HEK293 (cell line): ENCODE data around the gene ANAPC2.

Source experiments
- CTCF ChIA-PET: fragments of 350-600 bp; formaldehyde crosslinking; extraction: SDS; loops from one replicate; lab custom pipeline; 2021; ENCODE audit warnings: antibody characterized with exemption; lab: Yijun Ruan, JAX
- POLR2A ChIA-PET: fragments of 300-600 bp; formaldehyde crosslinking; extraction: SDS; loops from one replicate; lab custom pipeline; 2020; ENCODE audit warnings: antibody characterized with exemption, inconsistent platforms; lab: Yijun Ruan, JAX
- H3K27ac ChIP-seq: fragments of 200-500 bp; sonication (Bioruptor generic); 2 replicates; pipeline ENCODE4 v1.5.1; 2014; ENCODE audit warnings: low read depth, low read length, control low read depth, inconsistent platforms; ENCODE audit errors: extremely low read depth
- H3K36me3 ChIP-seq, 2 experiments: fragments of 200-500 bp in 1 of 2; sonication (Bioruptor generic) in 1 of 2; 1 replicate in 1 of 2; 2 replicates in 1 of 2; pipeline ENCODE4 v1.5.1; 2014 to 2017; ENCODE audit warnings: inconsistent platforms in 2 of 2, low read length in 2 of 2; ENCODE audit not compliant: control insufficient read depth in 2 of 2, insufficient read depth in 1 of 2
- H3K4me1 ChIP-seq: fragments of 200-500 bp; sonication (Bioruptor generic); 2 replicates; pipeline ENCODE4 v1.5.1; 2014; ENCODE audit warnings: mild to moderate bottlenecking, low read length, inconsistent platforms; ENCODE audit not compliant: control insufficient read depth, insufficient read depth
- H3K4me3 ChIP-seq: 2 replicates; pipeline ENCODE4 v1.5.1; 2011; ENCODE audit warnings: low read depth, mild to moderate bottlenecking, control low read depth, low read length, moderate library complexity
- H3K9me3 ChIP-seq: fragments of 200-500 bp; sonication (Bioruptor generic); 2 replicates; pipeline ENCODE4 v1.5.1; 2014; ENCODE audit warnings: low read depth, low read length, inconsistent platforms; ENCODE audit not compliant: control insufficient read depth, insufficient read depth
- KLF8 ChIP-seq: fragments of 450-650 bp; formaldehyde crosslinking; IDR thresholded peaks from 2 replicates; pipeline ENCODE4 v1.5.1; 2016; ENCODE audit warnings: missing biosample characterization, missing genetic modification characterization
- MZF1 ChIP-seq: fragments of 450-650 bp; formaldehyde crosslinking; IDR thresholded peaks from 2 replicates; pipeline ENCODE4 v1.5.1; 2017; ENCODE audit warnings: missing biosample characterization, missing genetic modification characterization, borderline replicate concordance
- SCRT1 ChIP-seq: fragments of 450-650 bp; formaldehyde crosslinking; IDR thresholded peaks from 2 replicates; pipeline ENCODE4 v1.5.1; 2016; ENCODE audit warnings: missing biosample characterization, missing genetic modification characterization, borderline replicate concordance
- SCRT2 ChIP-seq: fragments of 450-650 bp; formaldehyde crosslinking; IDR thresholded peaks from 2 replicates; pipeline ENCODE4 v1.5.1; 2016; ENCODE audit warnings: missing biosample characterization, missing genetic modification characterization
- TCF7L2 ChIP-seq: IDR thresholded peaks from 2 replicates; pipeline ENCODE4 v1.6.1; 2011; ENCODE audit warnings: low read depth, mild to moderate bottlenecking, inconsistent platforms, low read length, moderate library complexity, borderline replicate concordance
- ZBTB20 ChIP-seq: fragments of 450-650 bp; formaldehyde crosslinking; IDR thresholded peaks from 2 replicates; pipeline ENCODE4 v1.5.1; 2016; ENCODE audit warnings: missing biosample characterization, missing genetic modification characterization
- ZBTB21 ChIP-seq: fragments of 450-650 bp; formaldehyde crosslinking; IDR thresholded peaks from 2 replicates; pipeline ENCODE4 v1.5.1; 2017; ENCODE audit warnings: missing biosample characterization, missing genetic modification characterization
- ZBTB48 ChIP-seq: fragments of 450-650 bp; formaldehyde crosslinking; IDR thresholded peaks from 2 replicates; pipeline ENCODE4 v1.5.1; 2016; ENCODE audit warnings: missing biosample characterization, missing genetic modification characterization
- ZBTB7A ChIP-seq: fragments of 450-650 bp; formaldehyde crosslinking; IDR thresholded peaks from 2 replicates; pipeline ENCODE4 v1.5.1; 2016; ENCODE audit warnings: low read depth, missing biosample characterization, missing genetic modification characterization
- ZFHX2 ChIP-seq: fragments of 450-650 bp; formaldehyde crosslinking; conservative IDR thresholded peaks from 2 replicates; pipeline ENCODE4 v1.5.1; 2016; ENCODE audit warnings: missing biosample characterization, missing genetic modification characterization
- ZNF146 ChIP-seq: fragments of 450-650 bp; formaldehyde crosslinking; IDR thresholded peaks from 2 replicates; pipeline ENCODE4 v1.5.1; 2016; ENCODE audit warnings: missing biosample characterization, missing genetic modification characterization
- ZNF350 ChIP-seq: fragments of 450-650 bp; formaldehyde crosslinking; IDR thresholded peaks from 2 replicates; pipeline ENCODE4 v1.5.0; 2017; ENCODE audit warnings: missing biosample characterization, mild to moderate bottlenecking, missing genetic modification characterization
- ZNF404 ChIP-seq: fragments of 450-650 bp; formaldehyde crosslinking; IDR thresholded peaks from 2 replicates; pipeline ENCODE4 v1.5.1; 2017; ENCODE audit warnings: missing biosample characterization, missing genetic modification characterization
- ZNF510 ChIP-seq: fragments of 450-650 bp; formaldehyde crosslinking; IDR thresholded peaks from 2 replicates; pipeline ENCODE4 v1.5.1; 2018; ENCODE audit warnings: mild to moderate bottlenecking, missing genetic modification characterization, missing biosample characterization; ENCODE audit not compliant: insufficient replicate concordance
- ZNF521 ChIP-seq: fragments of 450-650 bp; formaldehyde crosslinking; IDR thresholded peaks from 2 replicates; pipeline ENCODE4 v1.5.1; 2017; ENCODE audit warnings: missing biosample characterization, mild to moderate bottlenecking, missing genetic modification characterization
- ZNF530 ChIP-seq: fragments of 450-650 bp; formaldehyde crosslinking; IDR thresholded peaks from 2 replicates; pipeline ENCODE4 v1.5.1; 2016; ENCODE audit warnings: low read depth, missing biosample characterization, missing genetic modification characterization
- ZNF571 ChIP-seq: fragments of 450-650 bp; formaldehyde crosslinking; IDR thresholded peaks from 2 replicates; pipeline ENCODE4 v1.5.0; 2017; ENCODE audit warnings: missing biosample characterization, missing genetic modification characterization
- ZNF580 ChIP-seq: fragments of 450-650 bp; formaldehyde crosslinking; IDR thresholded peaks from 2 replicates; pipeline ENCODE4 v1.5.1; 2016; ENCODE audit warnings: missing biosample characterization, missing genetic modification characterization
- ZNF600 ChIP-seq: fragments of 450-650 bp; formaldehyde crosslinking; IDR thresholded peaks from 2 replicates; pipeline ENCODE4 v1.5.1; 2016; ENCODE audit warnings: missing biosample characterization, missing genetic modification characterization
- ZNF621 ChIP-seq: fragments of 450-650 bp; formaldehyde crosslinking; IDR thresholded peaks from 2 replicates; pipeline ENCODE4 v1.5.1; 2017; ENCODE audit warnings: missing biosample characterization, missing genetic modification characterization
- TF ChIP-seq, protein P1 (sequence below): fragments of 450-650 bp; formaldehyde crosslinking; IDR thresholded peaks from 2 replicates; pipeline ENCODE4 v1.5.1; 2016; ENCODE audit warnings: missing biosample characterization, missing genetic modification characterization
- TF ChIP-seq, protein P2 (sequence below): fragments of 450-650 bp; formaldehyde crosslinking; IDR thresholded peaks from 2 replicates; pipeline ENCODE4 v1.5.1; 2017; ENCODE audit warnings: missing biosample characterization, mild to moderate bottlenecking, missing genetic modification characterization, moderate library complexity
- TF ChIP-seq, protein P3 (sequence below): fragments of 450-650 bp; formaldehyde crosslinking; IDR thresholded peaks from 2 replicates; pipeline ENCODE4 v1.5.1; 2016; ENCODE audit warnings: missing biosample characterization, missing genetic modification characterization

ANAPC2 gene

GRCh38 chr9:137128862-137129455 is 59.4 kb downstream of the ANAPC2 start:
- TF ChIP-seq KLF8 (tag by site-specific recombination) (no peak), ZBTB21 (tag by site-specific recombination) (no peak), ZNF404 (tag by site-specific recombination) (no peak), ZBTB48 (tag by site-specific recombination) (no peak), SCRT1 (tag by site-specific recombination) (peak; percentile 94), ZNF600 (0 out of 2 replicates have a peak, but pooled peaks have one; percentile 34), ZNF521 (tag by site-specific recombination) (no peak), SCRT2 (tag by site-specific recombination) (peak; percentile 99), ZNF621 (tag by site-specific recombination) (no peak), ZNF510 (no peak), ZNF580 (tag by site-specific recombination) (no peak), ZNF530 (no peak), ZFHX2 (tag by site-specific recombination) (0 out of 2 replicates have a peak, but pooled peaks have one; percentile 20)
- TF ChIP-seq, protein P1, sequence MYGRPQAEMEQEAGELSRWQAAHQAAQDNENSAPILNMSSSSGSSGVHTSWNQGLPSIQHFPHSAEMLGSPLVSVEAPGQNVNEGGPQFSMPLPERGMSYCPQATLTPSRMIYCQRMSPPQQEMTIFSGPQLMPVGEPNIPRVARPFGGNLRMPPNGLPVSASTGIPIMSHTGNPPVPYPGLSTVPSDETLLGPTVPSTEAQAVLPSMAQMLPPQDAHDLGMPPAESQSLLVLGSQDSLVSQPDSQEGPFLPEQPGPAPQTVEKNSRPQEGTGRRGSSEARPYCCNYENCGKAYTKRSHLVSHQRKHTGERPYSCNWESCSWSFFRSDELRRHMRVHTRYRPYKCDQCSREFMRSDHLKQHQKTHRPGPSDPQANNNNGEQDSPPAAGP: no peak
- Histone ChIP-seq H3K4me1 (no peaks in the 10 kb centered on the region), H3K4me3 (peak overlapping the region; percentile 88), H3K27ac (peak overlapping the region; percentile 66), H3K36me3 (no peaks in the 10 kb centered on the region), H3K9me3 (no peaks in the 10 kb centered on the region)
- ChIA-PET POLR2A (interaction anchor here (0.9 to 4.8 kb wide), 40 partner anchors 10 to 489 kb away, joined by 3 to 53 read pairs (median 7); partner anchors contain the start of genes AJM1, ANAPC2, CYSRT1 and GRIN1), CTCF (interaction anchor here (0.7 to 2.2 kb wide), 9 partner anchors 11 to 219 kb away, joined by 3 to 9 read pairs (median 6); partner anchors contain the start of genes LRRC26 and RNF224)

GRCh38 chr9:137128158-137128861 is 60.0 kb downstream of the ANAPC2 start:
- TF ChIP-seq ZBTB7A (tag by site-specific recombination) (no peak), MZF1 (tag by site-specific recombination) (no peak), ZNF530 (no peak), TCF7L2 (no peak), ZNF571 (no peak), ZNF350 (tag by site-specific recombination) (no peak), ZNF146 (tag by site-specific recombination) (no peak), ZBTB20 (tag by site-specific recombination) (no peak)
- TF ChIP-seq, protein P2, sequence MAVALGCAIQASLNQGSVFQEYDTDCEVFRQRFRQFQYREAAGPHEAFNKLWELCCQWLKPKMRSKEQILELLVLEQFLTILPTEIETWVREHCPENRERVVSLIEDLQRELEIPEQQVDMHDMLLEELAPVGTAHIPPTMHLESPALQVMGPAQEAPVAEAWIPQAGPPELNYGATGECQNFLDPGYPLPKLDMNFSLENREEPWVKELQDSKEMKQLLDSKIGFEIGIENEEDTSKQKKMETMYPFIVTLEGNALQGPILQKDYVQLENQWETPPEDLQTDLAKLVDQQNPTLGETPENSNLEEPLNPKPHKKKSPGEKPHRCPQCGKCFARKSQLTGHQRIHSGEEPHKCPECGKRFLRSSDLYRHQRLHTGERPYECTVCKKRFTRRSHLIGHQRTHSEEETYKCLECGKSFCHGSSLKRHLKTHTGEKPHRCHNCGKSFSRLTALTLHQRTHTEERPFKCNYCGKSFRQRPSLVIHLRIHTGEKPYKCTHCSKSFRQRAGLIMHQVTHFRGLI: no peak
- TF ChIP-seq, protein P3, sequence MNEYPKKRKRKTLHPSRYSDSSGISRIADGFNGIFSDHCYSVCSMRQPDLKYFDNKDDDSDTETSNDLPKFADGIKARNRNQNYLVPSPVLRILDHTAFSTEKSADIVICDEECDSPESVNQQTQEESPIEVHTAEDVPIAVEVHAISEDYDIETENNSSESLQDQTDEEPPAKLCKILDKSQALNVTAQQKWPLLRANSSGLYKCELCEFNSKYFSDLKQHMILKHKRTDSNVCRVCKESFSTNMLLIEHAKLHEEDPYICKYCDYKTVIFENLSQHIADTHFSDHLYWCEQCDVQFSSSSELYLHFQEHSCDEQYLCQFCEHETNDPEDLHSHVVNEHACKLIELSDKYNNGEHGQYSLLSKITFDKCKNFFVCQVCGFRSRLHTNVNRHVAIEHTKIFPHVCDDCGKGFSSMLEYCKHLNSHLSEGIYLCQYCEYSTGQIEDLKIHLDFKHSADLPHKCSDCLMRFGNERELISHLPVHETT (tag by site-specific recombination): no peak
- CTCF ChIA-PET: interaction anchor here (0.6 to 2.4 kb wide), 7 partner anchors 24 to 368 kb away, joined by 4 to 14 read pairs (median 6); partner anchors contain the start of gene RNF224
- POLR2A ChIA-PET: interaction anchor here (0.5 to 4.8 kb wide), 11 partner anchors 23 to 372 kb away, joined by 3 to 53 read pairs (median 25); partner anchors contain the start of genes ANAPC2, LRRC26, MAN1B1 and SSNA1
- Histone ChIP-seq H3K27ac (no peak overlapping the region), H3K36me3 (no peaks in the 10 kb centered on the region), H3K9me3 (no peaks in the 10 kb centered on the region), H3K4me1 (no peaks in the 10 kb centered on the region), H3K4me3 (peak overlapping the region; percentile 88)
